HG03064 (cell line): ENCODE data around the gene SEPTIN3.
"Not testable (repeated sequence)": the region's sequence is repeated elsewhere in the genome, so short reads cannot be mapped to it uniquely, and the experiment has no call there.

ENCODE experiments used
- ATAC-seq: cut with Tn5 transposase; IDR thresholded peaks from one replicate; pipeline ENCODE4 v1.9.1; 2021; ENCODE audit warnings: low read depth; ENCODE audit not compliant: unreplicated experiment

The SEPTIN3 gene

DNA sequence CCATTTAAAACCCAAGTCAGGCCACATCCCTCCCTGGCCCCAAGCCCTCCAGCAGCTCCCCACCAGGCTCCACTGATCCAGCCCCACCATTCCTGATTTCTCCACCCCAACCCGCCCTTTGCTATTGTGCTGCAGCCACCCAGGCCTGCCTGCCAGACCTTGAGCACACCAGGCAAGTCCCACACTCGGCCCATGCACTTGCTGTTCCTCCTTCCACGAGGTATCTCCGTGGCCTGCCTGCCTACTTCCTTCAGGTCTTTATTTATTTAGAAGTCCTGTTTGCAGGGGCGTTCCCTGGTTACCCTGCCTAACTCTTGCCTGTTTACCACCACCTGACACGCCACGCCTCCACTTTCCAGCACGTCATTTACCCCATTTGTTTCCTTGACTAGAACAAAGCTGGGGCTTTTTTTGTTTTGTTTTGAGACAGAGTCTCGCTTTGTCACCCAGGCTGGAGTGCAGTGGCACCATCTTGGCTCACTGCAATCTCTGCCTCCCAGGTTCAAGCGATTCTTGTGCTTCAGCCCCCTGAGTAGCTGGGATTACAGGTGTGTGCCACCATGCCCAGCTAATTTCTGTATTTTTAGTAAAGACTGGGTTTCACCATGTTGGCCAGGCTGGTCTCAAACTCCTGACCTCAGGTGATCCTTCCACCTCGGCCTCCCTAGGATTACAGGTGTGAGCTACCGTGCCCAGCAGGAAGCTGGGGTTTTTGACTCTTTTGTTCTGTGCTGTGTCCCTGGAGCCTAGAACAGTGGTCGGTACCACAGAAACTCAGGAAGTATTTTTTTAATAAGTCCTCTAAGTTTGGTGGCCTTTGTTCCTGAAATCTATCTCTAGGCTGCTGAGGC, 29.0 kb upstream of the SEPTIN3 start:
- peak; percentile 52 for ATAC-seq

DNA sequence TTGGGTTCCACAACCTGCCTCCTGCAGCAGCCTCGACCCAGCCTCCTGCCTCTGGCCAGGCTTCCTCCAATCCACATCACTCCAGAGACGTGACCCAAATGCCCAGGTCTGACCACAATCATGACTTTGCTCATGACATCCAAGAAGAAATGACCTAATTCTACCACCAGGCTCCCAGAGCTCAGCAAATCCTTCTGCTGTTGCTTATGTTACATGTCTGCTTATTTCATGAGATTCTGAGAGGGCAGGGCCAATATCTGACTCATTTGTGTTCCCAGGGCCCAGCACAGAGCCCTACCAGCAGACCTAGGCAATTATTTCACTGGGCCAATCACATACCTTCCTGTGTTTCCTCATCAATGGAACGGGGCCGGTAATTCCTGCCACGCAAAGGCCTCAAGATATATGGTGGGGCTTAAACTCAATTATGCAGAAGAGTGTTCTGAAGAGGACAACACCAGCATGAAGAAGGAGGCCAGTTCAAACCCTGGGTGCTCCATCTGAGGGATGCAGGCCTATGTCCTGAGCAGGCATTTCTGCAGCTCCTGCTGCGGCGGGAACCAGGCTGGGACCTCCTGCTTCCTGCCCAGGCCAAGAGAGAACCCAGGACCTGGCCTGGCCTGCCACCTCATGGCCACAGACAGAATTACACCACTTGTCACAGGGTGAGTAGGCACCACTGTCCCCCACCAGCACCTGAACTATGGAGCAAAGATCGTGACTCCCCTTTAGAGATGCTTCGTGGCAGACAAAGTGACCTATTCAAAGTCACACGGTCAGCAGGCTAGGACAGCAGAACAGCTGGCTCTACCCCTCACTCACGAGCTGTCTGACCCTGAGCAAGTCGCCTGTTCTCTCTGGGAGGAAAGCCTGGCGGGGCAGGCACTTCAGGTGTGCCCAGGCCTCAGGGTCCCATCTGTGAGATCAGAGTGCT, 28.1 kb upstream of the SEPTIN3 start:
- no peak for ATAC-seq

DNA sequence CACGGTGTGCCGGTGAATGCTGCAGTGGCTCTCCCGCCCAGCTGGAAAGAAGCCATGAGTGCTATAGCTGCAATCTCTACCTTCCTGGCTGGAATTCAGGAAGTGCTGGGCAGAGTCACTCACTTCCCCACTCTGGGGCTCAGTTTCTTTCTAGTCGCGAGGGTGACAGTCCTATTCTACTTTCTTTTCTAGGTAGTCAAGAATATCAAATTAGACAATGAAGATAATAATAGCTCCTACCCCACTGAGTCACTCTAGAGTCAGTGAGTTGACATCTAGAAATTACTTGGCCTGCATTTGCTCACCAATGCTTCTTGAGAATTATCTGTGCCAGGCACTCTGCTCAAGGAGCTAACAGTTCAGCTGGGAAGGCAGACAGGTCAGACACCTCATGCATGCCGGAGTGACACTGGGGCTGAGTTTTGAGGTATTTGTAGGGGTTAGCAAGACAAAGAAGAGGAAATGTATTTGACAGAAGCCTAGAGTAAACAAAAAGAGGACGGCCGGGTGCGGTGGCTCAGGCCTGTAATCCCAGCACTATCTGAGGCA, 25.5 kb upstream of the SEPTIN3 start:
- ATAC-seq: no peak

DNA sequence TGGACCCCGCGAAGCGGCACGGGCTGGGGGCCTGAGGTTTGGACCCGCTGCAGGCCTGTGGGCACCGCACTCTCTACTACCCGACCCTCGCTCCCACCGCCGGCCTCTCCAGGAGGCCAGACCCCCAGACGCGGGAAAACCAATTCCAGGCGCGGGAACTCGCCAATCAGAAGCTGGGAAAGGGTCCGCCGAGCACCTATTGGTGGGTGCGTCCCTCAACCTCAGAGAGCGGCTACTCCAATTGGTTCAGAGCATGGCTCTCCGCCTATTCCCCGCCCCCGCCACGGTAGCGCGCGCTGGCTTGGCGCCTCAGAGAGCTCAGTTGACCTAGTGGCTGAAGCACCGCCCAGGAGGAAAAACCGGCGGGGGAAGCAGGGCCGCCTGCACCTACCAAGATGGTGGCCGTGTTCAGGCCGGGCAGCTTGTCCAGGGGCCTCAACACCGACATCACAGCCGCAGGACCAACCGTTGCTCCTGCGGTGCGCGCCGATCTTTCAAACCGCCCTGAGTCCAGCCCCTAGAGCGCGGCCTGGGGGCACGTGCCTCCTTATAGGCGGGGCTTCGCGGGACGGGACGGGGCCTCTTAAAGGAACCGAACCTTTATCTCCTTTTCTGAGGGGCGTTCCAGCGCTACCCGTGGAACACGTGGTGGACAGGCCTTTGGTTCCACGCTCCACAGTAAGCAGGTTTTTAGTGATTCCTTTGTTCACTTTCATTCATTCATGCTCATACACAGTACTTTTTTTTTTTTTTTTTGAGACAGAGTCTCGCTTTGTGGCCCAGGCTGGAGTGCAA, 22.4 kb upstream of the SEPTIN3 start, which contains the start of gene CENPM:
Gene CENPM, minus strand, starts transcription at position 524 of the 795 bp plus-strand sequence. Its CDS starts 76 bp downstream, at position 448.
- ATAC-seq: peak; percentile 66

DNA sequence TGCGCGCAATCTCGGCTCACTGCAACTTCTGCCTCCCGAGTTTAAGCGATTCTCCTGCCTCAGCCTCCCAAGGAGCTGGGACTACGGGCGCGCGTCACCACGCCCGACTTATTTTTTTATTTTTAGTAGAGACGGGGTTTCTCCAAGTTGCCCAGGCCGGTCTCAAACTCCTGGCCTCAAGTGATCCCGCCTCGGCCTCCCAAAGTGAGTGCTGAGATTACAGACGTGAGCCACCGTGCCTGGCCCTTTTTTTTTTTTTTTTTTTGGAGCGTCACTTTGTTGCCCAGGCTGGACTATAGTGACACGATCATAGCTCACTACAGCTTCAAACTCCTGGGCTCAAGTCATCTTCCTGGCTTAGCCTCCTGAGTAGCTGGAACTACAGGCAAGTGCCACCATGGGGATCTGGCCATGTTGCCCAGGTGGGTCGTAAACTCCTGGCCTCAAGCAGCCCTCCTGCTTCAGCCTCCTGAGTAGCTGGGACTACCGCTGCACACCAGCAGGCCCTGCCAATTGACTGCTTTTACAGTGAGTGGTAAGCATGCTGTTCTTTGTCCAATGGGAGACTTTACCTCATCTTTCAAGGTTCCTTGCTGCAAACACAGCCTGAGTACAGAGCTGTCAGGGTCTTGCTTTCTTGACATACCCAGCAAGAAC, 21.7 kb upstream of the SEPTIN3 start:
- ATAC-seq: no peak

DNA sequence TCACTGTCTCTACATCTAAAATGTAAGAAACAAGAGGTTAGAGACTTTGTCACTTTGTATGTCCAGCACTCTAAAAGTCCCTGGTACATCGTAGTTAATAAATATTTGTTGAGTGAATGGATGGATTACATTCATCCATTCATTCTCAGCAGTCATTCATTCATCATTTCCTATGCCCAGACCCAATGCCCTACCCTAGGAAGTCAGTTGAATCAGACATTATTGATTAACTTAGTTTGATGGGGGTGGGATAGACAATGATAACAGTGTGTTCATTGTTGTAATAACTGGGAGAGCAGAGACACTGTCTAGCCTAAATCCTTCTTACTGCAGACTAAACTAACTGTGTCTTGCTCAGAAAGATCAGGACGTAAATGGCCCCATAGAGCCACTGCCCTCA, 21.1 kb upstream of the SEPTIN3 start:
- no peak for ATAC-seq

DNA sequence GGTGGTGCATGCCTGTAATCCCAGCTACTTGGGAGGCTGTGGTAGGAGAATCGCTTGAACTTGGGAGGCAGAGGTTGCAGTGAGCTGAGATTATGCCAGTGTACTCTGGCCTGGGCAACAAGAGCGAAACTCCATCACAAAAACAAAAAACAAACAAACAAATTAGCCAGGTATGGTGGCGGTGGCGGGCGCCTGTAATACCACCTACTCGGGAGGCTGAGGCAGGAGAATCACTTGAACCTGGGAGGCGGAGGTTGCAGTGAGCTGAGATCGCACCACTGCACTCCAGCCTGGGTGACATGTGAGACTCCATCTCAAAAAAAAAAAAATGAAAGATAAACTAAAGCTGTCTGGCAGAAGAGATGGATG, 20.3 kb upstream of the SEPTIN3 start:
- not testable (repeated sequence) for ATAC-seq

DNA sequence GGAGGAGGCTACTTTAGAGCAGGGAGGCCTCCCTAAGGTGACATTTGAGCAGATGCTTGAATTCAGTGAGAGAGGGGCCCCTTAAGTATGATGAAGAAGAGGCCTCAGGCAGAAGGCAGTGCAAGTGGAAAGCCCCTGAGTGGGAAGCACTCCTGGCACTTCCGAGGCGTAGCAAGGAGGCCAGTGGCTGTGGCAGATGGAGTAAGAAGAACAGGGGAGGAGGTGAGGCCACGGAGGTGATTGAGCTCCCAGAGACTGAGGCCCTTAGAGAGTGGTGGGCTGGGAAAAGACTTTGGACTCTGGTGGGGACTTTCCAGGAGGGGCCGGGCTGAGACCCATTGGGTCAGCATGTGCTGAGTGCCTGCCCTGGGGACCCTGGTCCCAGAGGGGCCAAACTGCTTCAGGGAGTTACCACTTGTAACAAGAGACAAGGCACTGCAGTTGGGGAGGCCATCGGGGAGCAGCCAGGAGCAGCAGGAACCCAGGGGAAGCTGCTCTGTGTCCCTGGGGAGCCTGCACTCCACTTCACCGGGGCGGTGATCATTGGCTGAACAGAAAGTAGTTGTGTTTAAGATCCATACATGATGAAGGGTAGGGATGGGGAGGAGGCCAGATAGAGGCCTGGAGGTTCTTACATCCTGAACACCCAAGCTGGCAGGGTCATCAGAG, 19.8 kb upstream of the SEPTIN3 start:
- no peak for ATAC-seq

DNA sequence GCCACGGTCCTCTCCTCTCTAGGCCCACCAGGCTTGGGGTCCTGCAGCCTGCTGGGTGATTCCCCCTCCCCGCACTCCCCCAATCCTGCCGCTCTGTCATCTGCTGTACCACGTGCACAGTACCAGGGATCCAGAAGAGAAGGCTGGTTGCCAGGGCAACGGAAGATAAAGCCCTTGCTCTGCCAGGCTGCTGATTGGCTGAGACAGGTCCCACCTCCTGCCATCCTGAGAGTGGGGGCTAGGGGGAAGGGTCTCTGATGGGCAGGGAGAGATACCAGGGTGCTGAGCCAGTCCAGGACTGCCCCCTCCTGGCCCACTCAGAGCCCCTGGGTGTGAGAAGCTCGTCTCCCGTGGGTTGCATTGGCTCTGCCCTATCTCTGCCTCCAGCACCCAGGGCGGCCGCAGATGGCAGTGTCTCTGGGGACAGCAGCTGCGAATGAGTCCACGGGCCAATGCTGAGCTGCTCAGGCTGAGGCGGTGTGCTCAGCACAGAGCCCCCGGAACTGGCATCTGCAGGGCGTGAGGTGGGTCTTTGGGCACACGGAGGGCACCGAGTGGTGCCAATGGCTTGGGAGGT, 17.3 kb upstream of the SEPTIN3 start, which contains the start of gene SMIM45:
Gene SMIM45, plus strand, starts transcription at position 253 of the 577 bp plus-strand sequence.
- ATAC-seq: no peak

DNA sequence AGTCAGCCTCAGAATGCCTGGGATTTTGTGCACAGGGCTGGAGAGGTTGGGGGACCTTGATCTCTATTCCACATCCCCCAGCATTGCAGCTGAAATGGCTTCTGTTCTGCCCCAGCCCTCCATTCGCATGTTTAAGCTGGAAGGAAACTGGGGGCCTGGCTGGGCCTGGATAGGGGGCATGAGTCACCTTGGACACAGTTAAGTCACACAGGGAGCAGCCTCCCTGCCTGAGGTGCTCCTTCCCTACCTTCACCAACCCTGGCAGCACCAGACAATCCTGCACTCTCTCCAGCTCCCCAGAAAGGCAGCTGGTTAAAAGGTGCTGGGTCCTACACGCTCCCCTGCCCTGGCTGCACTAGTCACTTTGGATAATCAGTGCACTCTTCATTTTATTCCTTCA, 16.5 kb upstream of the SEPTIN3 start:
- ATAC-seq: no peak

DNA sequence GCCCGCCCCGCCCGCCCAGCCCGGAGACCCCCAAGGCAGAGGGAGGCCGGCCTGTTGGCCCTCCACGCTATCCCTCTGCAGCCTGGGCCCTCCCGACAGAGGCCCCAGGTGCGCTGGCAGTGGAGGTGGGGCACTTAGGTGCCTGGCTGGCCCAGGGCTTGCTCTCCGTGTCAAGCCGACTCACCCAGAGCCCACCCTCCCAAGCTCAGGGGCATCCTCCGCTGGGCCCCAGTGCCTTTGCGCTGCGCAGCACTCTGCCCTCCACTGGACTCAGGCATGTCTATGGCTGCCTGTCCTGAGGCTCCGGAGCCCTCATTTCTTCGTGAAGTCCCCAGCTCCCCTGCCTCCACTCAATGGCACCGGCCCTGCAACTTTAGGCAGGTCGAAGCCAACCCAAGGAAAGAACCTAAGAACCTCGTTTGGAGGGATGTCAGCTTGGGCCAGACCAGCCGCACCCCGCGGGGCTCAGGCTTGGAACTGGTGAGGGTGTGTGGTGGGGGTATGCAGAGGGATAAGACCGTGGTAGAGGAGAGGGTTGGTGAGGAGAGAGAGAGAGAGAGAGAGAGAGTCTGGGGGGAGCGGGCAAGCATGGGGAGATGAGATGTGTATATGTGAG, 11.2 kb upstream of the SEPTIN3 start:
- ATAC-seq: no peak

DNA sequence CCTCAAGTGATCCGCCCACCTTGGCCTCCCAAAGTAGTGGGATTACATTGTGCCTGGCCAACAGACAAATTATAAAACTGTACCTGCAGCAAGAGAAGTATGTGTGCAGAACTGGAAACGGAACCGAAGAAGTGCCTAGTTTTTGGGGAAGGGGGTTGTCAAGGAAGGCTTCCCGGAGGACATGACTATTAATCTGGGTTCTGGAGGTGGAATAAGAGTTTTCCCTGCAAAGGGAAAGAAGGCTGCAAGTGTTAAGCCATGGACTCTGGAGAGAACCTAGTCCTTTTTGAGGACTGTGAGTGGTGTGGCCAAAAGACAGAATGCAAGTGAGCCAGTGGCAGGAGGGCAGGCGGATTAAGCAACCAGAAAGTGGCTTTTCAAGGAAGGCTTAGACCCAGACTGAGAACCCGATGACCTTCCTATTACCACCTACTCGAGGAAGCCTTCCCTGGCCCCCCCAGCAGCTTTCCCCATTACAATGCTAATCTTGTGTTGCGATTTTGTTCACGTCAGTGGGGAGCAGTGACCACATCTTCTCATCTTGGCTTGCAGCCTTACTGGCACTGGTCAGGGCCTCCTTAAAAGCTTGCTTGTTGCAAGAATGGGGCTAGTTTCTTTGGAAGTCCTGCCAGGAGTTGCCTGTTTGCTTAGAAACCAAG, 5.7 kb upstream of the SEPTIN3 start:
- ATAC-seq: no peak

DNA sequence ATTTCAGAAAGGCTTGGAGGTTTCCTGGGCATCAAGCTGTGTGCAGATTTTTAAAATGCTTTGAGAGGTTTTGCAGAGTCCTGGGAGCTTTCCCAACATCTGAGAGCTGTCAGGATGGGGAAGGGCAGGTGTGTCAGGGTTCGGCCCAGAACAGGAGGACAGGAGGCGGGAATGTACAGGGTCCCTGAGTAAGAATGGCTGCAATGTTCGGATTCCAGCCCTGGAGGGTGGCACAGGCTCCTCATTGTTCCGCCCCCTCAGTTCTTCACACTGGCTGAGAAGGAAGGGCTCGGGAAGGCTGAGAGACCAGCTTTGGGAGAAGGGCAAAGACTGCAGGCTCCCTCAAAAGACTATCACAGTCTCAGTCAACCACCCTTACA, 5.1 kb upstream of the SEPTIN3 start:
- no peak for ATAC-seq

DNA sequence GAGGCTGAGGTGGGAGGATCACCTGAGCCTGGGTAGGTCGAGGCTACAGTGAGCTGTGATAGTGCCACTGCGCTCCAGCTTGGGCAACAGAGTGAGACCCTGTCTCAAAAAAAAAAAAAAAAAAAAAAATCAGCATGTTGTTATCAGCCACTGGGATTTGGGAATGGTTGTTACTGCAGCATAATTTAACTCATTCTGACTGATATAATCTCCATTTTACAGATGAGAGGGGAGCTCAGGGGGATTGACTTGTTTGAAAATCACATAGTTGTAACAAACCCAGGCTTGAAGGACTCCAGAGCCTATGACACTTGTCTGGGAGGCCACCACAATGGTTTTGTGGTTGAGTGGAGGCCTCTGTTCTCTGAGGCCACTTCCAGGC, 3.0 kb upstream of the SEPTIN3 start:
- no peak for ATAC-seq

DNA sequence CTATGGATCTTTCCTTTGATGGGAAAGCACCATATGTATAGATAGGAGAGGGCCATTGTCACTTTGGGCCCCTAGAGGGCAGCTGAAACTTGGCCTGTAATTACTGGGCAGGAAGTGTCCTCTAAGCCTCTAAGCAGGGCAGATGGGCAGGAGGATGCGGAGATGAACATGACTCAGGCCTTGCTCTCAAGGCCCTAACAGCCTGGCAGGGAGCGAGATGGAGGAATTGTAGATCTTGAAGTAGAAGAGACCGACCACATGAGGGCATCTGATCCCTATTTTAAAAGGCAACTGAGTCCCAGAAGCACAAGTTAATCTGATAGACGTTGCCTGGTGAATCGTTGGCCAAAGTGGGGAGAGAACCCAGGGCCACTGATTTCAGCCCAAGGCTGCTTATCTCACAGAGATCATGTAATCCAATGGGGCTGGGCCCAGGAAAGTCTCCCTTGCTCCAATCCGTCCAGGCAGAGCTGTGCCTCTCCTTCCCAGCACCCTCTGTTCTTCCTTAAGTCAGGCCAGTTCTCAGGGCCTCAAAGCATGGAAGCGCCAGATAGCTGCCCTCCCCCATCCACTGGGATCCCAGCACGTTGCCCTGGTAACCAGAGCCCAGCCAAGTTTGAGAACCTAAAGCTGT, 2.5 kb upstream of the SEPTIN3 start:
- ATAC-seq: no peak

DNA sequence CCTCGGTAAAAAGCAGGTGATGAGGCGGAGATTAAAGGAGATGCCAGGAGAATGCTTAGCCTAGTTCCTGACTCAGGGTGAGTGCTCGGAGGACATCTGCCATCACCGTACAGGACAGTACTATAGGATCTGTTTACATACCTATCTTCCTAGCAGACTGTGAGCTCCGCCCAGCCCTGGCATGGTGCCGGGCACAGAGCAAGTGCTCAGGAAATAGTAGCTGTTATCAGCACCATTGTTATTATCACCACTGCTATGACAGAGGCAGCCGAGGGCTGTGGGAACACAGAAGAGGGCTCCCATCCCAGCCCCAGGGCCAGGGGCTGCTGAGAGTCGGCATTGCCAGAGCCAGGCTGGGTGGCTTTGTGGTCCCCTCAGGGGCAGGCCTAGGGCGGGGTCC, 642 bp upstream of the SEPTIN3 start:
- no peak for ATAC-seq

DNA sequence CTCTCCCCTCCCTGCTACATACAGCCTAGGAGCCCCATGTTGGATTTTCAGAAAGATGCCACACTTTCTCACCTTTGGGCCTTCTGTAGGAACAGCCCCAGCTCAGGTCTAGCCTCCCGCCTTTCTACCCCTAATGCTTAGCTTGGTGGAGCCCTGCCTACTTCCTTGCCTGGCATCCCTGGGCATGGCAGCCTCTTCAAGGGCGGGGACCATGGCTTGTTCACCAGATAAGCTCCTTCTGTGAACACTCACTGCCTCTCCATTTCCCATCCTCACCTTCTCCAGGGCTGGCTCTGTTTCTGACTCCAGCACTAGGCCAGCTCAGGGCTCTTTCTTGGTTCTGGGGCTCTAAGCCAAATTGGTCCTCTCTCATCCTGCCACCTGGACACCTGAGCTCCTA, 1.4 kb downstream of the SEPTIN3 start:
- ATAC-seq: no peak

DNA sequence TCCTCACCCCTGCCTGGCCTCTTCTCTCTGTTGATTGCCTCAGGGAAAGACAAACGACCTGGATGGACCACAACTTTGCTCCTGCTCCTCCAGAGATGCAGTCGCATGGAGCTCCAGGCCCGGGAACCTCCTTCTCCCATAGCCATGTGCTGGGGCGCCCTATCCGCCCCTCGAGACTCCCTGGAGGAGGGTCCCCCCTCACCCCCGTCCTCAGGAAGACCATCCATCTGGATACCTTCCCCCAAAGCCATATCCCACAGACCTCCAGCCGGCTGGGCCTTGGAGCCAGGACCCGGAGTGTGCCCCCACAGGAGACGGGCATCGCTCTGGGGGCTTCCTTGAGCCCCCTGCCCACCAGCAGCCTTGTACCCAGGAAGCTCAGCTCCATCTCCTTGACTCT, 2.2 kb downstream of the SEPTIN3 start:
- ATAC-seq: no peak
